Activated CD4-positive, alpha-beta T cell treated with anti-CD3 and anti-CD28 coated beads, Interleukin-2, amount 50 U/mL, for 24 hours (primary cell): Measurements from ENCODE around the gene BIRC7.

ENCODE experiments used
- DNase-seq, 2 donors: peaks; one replicate each; pipeline ENCODE4 v3.0.0-alpha.2; 2020; ENCODE audit warnings: low read depth in 1 of 2, low spot score in 1 of 2

BIRC7 gene

GRCh38 chr20:63235399-63235983, at the start of gene BIRC7:
BIRC7 (plus strand) TSS chr20:63235905; CDS start chr20:63236097, 192 bp downstream.
- DNase-seq: no peak

GRCh38 chr20:63186084-63186483, 49.6 kb upstream of the BIRC7 start:
- no peak for DNase-seq

- DNase-seq: no peak
Observed at GRCh38 chr20:63186528-63187316, 49.0 kb upstream of the BIRC7 start.

GRCh38 chr20:63187338-63188158, 48.2 kb upstream of the BIRC7 start:
- DNase-seq: no peak

GRCh38 chr20:63188159-63188442, 47.6 kb upstream of the BIRC7 start:
- no peak for DNase-seq

- DNase-seq: no peak
Observed at GRCh38 chr20:63188641-63189321, 46.9 kb upstream of the BIRC7 start.

GRCh38 chr20:63189322-63189642, 46.4 kb upstream of the BIRC7 start:
- DNase-seq: no peak

GRCh38 chr20:63189846-63190559, 45.7 kb upstream of the BIRC7 start:
- no peak for DNase-seq

- no peak for DNase-seq
Observed at GRCh38 chr20:63190828-63191227, 44.9 kb upstream of the BIRC7 start.

GRCh38 chr20:63191400-63191799, 44.3 kb upstream of the BIRC7 start:
- DNase-seq: no peak

GRCh38 chr20:63192721-63193120, 43.0 kb upstream of the BIRC7 start:
- DNase-seq: no peak

GRCh38 chr20:63194007-63194796, 41.5 kb upstream of the BIRC7 start:
- no peak for DNase-seq

GRCh38 chr20:63194797-63195173, 40.9 kb upstream of the BIRC7 start:
- DNase-seq: no peak

- DNase-seq: no peak
Observed at GRCh38 chr20:63196768-63197470, 38.8 kb upstream of the BIRC7 start.

GRCh38 chr20:63198606-63199005, 37.1 kb upstream of the BIRC7 start:
- no peak for DNase-seq

- no peak for DNase-seq
Observed at GRCh38 chr20:63202021-63202420, 33.7 kb upstream of the BIRC7 start.

GRCh38 chr20:63202811-63203526, 32.7 kb upstream of the BIRC7 start:
- DNase-seq: no peak

- no peak for DNase-seq
Observed at GRCh38 chr20:63204362-63204761, 31.3 kb upstream of the BIRC7 start.

GRCh38 chr20:63205896-63206295, 29.8 kb upstream of the BIRC7 start:
- DNase-seq: no peak
